Gastrocnemius medialis (tissue), 4 donors: ENCODE data around the gene PTGFRN.

ENCODE experiments used
- POLR2A ChIP-seq, 2 donors: fragments of 450-650 bp; IDR thresholded peaks; one replicate each; pipeline ENCODE4 v1.6.1; 2017; ENCODE audit warnings: antibody characterized with exemption in 2 of 2, mild to moderate bottlenecking in 2 of 2, moderate library complexity in 2 of 2
- TF ChIP-seq, protein P1 (sequence below), 5 experiments: fragments of 450-650 bp in 3 of 5; fragments of 200-600 bp in 2 of 5; sonication (generic) in 2 of 5; IDR thresholded peaks in 4 of 5; conservative IDR thresholded peaks in 1 of 5; 1 replicate in 4 of 5; 2 replicates in 1 of 5; pipeline ENCODE4 v1.5.1; 2016 to 2019; ENCODE audit warnings: antibody characterized with exemption in 5 of 5, mild to moderate bottlenecking in 3 of 5, moderate library complexity in 3 of 5

GRCh38 chr1:116991918-116992317 lies 82.2 kb downstream of the PTGFRN start:
- TF ChIP-seq, protein P1, sequence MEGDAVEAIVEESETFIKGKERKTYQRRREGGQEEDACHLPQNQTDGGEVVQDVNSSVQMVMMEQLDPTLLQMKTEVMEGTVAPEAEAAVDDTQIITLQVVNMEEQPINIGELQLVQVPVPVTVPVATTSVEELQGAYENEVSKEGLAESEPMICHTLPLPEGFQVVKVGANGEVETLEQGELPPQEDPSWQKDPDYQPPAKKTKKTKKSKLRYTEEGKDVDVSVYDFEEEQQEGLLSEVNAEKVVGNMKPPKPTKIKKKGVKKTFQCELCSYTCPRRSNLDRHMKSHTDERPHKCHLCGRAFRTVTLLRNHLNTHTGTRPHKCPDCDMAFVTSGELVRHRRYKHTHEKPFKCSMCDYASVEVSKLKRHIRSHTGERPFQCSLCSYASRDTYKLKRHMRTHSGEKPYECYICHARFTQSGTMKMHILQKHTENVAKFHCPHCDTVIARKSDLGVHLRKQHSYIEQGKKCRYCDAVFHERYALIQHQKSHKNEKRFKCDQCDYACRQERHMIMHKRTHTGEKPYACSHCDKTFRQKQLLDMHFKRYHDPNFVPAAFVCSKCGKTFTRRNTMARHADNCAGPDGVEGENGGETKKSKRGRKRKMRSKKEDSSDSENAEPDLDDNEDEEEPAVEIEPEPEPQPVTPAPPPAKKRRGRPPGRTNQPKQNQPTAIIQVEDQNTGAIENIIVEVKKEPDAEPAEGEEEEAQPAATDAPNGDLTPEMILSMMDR (IDR thresholded peaks at IDR 0.05 in 4 of 5, conservative IDR thresholded peaks at IDR 0.05 in 1 of 5): no peak
- TF ChIP-seq POLR2A (IDR thresholded peaks at IDR 0.05): no peak
